GM23338 (cell line): ENCODE results near the gene CABP4.

ENCODE experiments used
- CREB1 ChIP-seq: fragments of 250-450 bp; sonication (Bioruptor Pico); IDR thresholded peaks from 2 replicates; pipeline ENCODE4 v1.5.0; 2020; ENCODE audit warnings: low read depth, mild to moderate bottlenecking, moderate library complexity
- EZH2 ChIP-seq: fragments of 200-600 bp; sonication (generic); IDR thresholded peaks from one replicate; pipeline ENCODE4 v1.8.0; 2017; ENCODE audit warnings: antibody characterized with exemption, mild to moderate bottlenecking, low read depth; ENCODE audit not compliant: unreplicated experiment
- EZH2phosphoT487 ChIP-seq: fragments of 200-600 bp; sonication (generic); IDR thresholded peaks from one replicate; pipeline ENCODE4 v1.8.1; 2018; ENCODE audit warnings: antibody characterized with exemption; ENCODE audit not compliant: unreplicated experiment
- JUNB ChIP-seq: IDR thresholded peaks from one replicate; pipeline ENCODE4 v1.6.1; 2016; ENCODE audit warnings: antibody characterized with exemption; ENCODE audit not compliant: unreplicated experiment
- NANOG ChIP-seq: IDR thresholded peaks from 2 replicates; pipeline ENCODE4 v1.6.1; 2016; ENCODE audit warnings: antibody characterized with exemption, borderline replicate concordance
- POLR2AphosphoS5 ChIP-seq: IDR thresholded peaks from 2 replicates; pipeline ENCODE4 v1.6.1; 2016; ENCODE audit warnings: antibody characterized with exemption, low read depth
- STAT1 ChIP-seq: IDR thresholded peaks from one replicate; pipeline ENCODE4 v1.6.1; 2016; ENCODE audit warnings: antibody characterized with exemption; ENCODE audit not compliant: unreplicated experiment
- ZNF114 ChIP-seq: fragments of 250-450 bp; sonication (Bioruptor Pico); IDR thresholded peaks from 2 replicates; pipeline ENCODE4 v1.5.0; 2020; ENCODE audit warnings: mild to moderate bottlenecking, moderate library complexity
- ZNF331 ChIP-seq: fragments of 250-450 bp; sonication (Bioruptor Pico); IDR thresholded peaks from 2 replicates; pipeline ENCODE4 v1.5.0; 2020; ENCODE audit warnings: low read depth, mild to moderate bottlenecking, moderate library complexity
- TF ChIP-seq, protein P1 (sequence below), 2 experiments: fragments of 200-600 bp in 1 of 2; sonication (generic) in 1 of 2; conservative IDR thresholded peaks; 2 replicates each; pipeline versions ENCODE4 v1.5.1 to v1.6.1; 2016 to 2017; ENCODE audit warnings: antibody characterized with exemption in 2 of 2, low read depth in 2 of 2, mild to moderate bottlenecking in 2 of 2, moderate library complexity in 1 of 2
- TF ChIP-seq, protein P2 (sequence below): IDR thresholded peaks from one replicate; pipeline ENCODE4 v1.6.1; 2018; ENCODE audit warnings: antibody characterized with exemption; ENCODE audit not compliant: unreplicated experiment
- TF ChIP-seq, protein P3 (sequence below): IDR thresholded peaks from 2 replicates; pipeline ENCODE4 v1.6.1; 2016; ENCODE audit warnings: antibody characterized with exemption
- TF ChIP-seq, protein P4 (sequence below): fragments of 250-450 bp; sonication (Bioruptor Pico); IDR thresholded peaks from 2 replicates; pipeline ENCODE4 v1.5.0; 2020; ENCODE audit warnings: mild to moderate bottlenecking, moderate library complexity

DNA sequence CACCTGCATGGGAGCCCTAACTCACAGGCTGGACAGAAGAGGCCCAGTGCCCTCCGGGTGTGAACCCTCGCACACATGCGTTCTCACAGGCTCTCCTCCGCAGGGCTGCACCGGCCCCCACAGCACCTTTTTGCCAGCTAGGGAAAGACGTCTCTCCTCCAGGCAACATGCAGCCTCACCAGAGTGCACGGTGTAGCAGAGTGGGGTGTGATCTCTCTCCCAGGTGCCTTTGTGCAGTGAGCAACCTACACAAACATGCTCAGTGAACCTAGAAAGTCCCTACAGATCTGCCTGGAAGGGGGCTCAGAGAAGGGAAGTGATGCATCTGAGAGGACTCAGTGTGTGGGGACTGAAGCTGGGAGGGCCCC is 43.4 kb upstream of the CABP4 start:
- TF ChIP-seq POLR2AphosphoS5 (no peak), CREB1 (CRISPR knock-in tag) (no peak), EZH2 (no peak), EZH2phosphoT487 (no peak), JUNB (no peak), NANOG (no peak), ZNF114 (CRISPR knock-in tag) (no peak), ZNF331 (CRISPR knock-in tag) (no peak), STAT1 (no peak)
- TF ChIP-seq, protein P1, sequence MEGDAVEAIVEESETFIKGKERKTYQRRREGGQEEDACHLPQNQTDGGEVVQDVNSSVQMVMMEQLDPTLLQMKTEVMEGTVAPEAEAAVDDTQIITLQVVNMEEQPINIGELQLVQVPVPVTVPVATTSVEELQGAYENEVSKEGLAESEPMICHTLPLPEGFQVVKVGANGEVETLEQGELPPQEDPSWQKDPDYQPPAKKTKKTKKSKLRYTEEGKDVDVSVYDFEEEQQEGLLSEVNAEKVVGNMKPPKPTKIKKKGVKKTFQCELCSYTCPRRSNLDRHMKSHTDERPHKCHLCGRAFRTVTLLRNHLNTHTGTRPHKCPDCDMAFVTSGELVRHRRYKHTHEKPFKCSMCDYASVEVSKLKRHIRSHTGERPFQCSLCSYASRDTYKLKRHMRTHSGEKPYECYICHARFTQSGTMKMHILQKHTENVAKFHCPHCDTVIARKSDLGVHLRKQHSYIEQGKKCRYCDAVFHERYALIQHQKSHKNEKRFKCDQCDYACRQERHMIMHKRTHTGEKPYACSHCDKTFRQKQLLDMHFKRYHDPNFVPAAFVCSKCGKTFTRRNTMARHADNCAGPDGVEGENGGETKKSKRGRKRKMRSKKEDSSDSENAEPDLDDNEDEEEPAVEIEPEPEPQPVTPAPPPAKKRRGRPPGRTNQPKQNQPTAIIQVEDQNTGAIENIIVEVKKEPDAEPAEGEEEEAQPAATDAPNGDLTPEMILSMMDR (conservative IDR thresholded peaks at IDR 0.05; ENCODE audit: low read depth in 2 of 2), result no peak
- TF ChIP-seq, protein P2, sequence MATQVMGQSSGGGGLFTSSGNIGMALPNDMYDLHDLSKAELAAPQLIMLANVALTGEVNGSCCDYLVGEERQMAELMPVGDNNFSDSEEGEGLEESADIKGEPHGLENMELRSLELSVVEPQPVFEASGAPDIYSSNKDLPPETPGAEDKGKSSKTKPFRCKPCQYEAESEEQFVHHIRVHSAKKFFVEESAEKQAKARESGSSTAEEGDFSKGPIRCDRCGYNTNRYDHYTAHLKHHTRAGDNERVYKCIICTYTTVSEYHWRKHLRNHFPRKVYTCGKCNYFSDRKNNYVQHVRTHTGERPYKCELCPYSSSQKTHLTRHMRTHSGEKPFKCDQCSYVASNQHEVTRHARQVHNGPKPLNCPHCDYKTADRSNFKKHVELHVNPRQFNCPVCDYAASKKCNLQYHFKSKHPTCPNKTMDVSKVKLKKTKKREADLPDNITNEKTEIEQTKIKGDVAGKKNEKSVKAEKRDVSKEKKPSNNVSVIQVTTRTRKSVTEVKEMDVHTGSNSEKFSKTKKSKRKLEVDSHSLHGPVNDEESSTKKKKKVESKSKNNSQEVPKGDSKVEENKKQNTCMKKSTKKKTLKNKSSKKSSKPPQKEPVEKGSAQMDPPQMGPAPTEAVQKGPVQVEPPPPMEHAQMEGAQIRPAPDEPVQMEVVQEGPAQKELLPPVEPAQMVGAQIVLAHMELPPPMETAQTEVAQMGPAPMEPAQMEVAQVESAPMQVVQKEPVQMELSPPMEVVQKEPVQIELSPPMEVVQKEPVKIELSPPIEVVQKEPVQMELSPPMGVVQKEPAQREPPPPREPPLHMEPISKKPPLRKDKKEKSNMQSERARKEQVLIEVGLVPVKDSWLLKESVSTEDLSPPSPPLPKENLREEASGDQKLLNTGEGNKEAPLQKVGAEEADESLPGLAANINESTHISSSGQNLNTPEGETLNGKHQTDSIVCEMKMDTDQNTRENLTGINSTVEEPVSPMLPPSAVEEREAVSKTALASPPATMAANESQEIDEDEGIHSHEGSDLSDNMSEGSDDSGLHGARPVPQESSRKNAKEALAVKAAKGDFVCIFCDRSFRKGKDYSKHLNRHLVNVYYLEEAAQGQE, result no peak
- TF ChIP-seq, protein P3, sequence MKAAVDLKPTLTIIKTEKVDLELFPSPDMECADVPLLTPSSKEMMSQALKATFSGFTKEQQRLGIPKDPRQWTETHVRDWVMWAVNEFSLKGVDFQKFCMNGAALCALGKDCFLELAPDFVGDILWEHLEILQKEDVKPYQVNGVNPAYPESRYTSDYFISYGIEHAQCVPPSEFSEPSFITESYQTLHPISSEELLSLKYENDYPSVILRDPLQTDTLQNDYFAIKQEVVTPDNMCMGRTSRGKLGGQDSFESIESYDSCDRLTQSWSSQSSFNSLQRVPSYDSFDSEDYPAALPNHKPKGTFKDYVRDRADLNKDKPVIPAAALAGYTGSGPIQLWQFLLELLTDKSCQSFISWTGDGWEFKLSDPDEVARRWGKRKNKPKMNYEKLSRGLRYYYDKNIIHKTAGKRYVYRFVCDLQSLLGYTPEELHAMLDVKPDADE, result no peak
- TF ChIP-seq, protein P4, sequence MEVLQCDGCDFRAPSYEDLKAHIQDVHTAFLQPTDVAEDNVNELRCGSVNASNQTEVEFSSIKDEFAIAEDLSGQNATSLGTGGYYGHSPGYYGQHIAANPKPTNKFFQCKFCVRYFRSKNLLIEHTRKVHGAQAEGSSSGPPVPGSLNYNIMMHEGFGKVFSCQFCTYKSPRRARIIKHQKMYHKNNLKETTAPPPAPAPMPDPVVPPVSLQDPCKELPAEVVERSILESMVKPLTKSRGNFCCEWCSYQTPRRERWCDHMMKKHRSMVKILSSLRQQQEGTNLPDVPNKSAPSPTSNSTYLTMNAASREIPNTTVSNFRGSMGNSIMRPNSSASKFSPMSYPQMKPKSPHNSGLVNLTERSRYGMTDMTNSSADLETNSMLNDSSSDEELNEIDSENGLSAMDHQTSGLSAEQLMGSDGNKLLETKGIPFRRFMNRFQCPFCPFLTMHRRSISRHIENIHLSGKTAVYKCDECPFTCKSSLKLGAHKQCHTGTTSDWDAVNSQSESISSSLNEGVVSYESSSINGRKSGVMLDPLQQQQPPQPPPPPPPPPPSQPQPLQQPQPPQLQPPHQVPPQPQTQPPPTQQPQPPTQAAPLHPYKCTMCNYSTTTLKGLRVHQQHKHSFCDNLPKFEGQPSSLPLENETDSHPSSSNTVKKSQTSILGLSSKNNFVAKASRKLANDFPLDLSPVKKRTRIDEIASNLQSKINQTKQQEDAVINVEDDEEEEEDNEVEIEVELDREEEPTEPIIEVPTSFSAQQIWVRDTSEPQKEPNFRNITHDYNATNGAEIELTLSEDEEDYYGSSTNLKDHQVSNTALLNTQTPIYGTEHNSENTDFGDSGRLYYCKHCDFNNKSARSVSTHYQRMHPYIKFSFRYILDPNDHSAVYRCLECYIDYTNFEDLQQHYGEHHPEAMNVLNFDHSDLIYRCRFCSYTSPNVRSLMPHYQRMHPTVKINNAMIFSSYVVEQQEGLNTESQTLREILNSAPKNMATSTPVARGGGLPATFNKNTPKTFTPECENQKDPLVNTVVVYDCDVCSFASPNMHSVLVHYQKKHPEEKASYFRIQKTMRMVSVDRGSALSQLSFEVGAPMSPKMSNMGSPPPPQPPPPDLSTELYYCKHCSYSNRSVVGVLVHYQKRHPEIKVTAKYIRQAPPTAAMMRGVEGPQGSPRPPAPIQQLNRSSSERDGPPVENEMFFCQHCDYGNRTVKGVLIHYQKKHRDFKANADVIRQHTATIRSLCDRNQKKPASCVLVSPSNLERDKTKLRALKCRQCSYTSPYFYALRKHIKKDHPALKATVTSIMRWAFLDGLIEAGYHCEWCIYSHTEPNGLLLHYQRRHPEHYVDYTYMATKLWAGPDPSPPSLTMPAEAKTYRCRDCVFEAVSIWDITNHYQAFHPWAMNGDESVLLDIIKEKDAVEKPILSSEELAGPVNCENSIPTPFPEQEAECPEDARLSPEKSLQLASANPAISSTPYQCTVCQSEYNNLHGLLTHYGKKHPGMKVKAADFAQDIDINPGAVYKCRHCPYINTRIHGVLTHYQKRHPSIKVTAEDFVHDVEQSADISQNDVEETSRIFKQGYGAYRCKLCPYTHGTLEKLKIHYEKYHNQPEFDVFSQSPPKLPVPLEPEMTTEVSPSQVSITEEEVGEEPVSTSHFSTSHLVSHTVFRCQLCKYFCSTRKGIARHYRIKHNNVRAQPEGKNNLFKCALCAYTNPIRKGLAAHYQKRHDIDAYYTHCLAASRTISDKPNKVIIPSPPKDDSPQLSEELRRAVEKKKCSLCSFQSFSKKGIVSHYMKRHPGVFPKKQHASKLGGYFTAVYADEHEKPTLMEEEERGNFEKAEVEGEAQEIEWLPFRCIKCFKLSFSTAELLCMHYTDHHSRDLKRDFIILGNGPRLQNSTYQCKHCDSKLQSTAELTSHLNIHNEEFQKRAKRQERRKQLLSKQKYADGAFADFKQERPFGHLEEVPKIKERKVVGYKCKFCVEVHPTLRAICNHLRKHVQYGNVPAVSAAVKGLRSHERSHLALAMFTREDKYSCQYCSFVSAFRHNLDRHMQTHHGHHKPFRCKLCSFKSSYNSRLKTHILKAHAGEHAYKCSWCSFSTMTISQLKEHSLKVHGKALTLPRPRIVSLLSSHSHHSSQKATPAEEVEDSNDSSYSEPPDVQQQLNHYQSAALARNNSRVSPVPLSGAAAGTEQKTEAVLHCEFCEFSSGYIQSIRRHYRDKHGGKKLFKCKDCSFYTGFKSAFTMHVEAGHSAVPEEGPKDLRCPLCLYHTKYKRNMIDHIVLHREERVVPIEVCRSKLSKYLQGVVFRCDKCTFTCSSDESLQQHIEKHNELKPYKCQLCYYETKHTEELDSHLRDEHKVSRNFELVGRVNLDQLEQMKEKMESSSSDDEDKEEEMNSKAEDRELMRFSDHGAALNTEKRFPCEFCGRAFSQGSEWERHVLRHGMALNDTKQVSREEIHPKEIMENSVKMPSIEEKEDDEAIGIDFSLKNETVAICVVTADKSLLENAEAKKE (CRISPR knock-in tag), result no peak
